HG02885 (cell line): ENCODE data around the gene KDM2B.
"Not testable (repeated sequence)": the region's sequence is repeated elsewhere in the genome, so short reads cannot be mapped to it uniquely, and the experiment has no call there.

Source experiments
- ATAC-seq: cut with Tn5 transposase; IDR thresholded peaks from one replicate; pipeline ENCODE4 v1.9.1; 2021; ENCODE audit warnings: mild to moderate bottlenecking; ENCODE audit not compliant: unreplicated experiment, poor library complexity

KDM2B gene

GRCh38 chr12:121509339-121509738 is 71.5 kb downstream of the KDM2B start:
- ATAC-seq: no peak

- ATAC-seq: no peak
These were observed 72.3 kb downstream of the KDM2B start for GRCh38 chr12:121508533-121508932.

GRCh38 chr12:121507984-121508383 is 72.8 kb downstream of the KDM2B start:
- no peak for ATAC-seq

- no peak for ATAC-seq
These were observed 73.6 kb downstream of the KDM2B start for GRCh38 chr12:121507245-121507644.

GRCh38 chr12:121505513-121505912 is 75.3 kb downstream of the KDM2B start:
- no peak for ATAC-seq

GRCh38 chr12:121504505-121504904 is 76.3 kb downstream of the KDM2B start:
- ATAC-seq: no peak

- no peak for ATAC-seq
These were observed 77.4 kb downstream of the KDM2B start for GRCh38 chr12:121503395-121503794.

GRCh38 chr12:121501946-121502345 is 78.9 kb downstream of the KDM2B start:
- no peak for ATAC-seq

GRCh38 chr12:121499929-121500793 is 80.7 kb downstream of the KDM2B start:
- ATAC-seq: no peak

- ATAC-seq: no peak
These were observed 85.1 kb downstream of the KDM2B start for GRCh38 chr12:121495746-121496145.

GRCh38 chr12:121494093-121494787 is 86.6 kb downstream of the KDM2B start:
- ATAC-seq: no peak

- no peak for ATAC-seq
These were observed 90.2 kb downstream of the KDM2B start for GRCh38 chr12:121490401-121491281.

- ATAC-seq: no peak
These were observed 90.9 kb downstream of the KDM2B start for GRCh38 chr12:121489874-121490273.

- no peak for ATAC-seq
These were observed 95.9 kb downstream of the KDM2B start for GRCh38 chr12:121484967-121485366.

- not testable (repeated sequence) for ATAC-seq
These were observed 96.3 kb downstream of the KDM2B start for GRCh38 chr12:121484564-121484963.

GRCh38 chr12:121483949-121484348 is 96.9 kb downstream of the KDM2B start:
- no peak for ATAC-seq

- ATAC-seq: no peak
These were observed 104.3 kb downstream of the KDM2B start for GRCh38 chr12:121476477-121476876.

GRCh38 chr12:121475279-121475678 is 105.5 kb downstream of the KDM2B start:
- ATAC-seq: no peak

GRCh38 chr12:121472150-121472905 is 108.5 kb downstream of the KDM2B start:
- no peak for ATAC-seq

- no peak for ATAC-seq
These were observed 110.1 kb downstream of the KDM2B start for GRCh38 chr12:121470751-121471150.
